Astrocyte of the spinal cord (primary cell): ENCODE measurements around the gene LIG3.
"Not testable (repeated sequence)": the region's sequence is repeated elsewhere in the genome, so short reads cannot be mapped to it uniquely, and the experiment has no call there.

Experiments
- DNase-seq: peaks from one replicate; pipeline ENCODE4 v3.0.0; 2011; ENCODE audit warnings: low read depth, low spot score
- H3K4me3 ChIP-seq: 2 replicates; pipeline ENCODE4 v1.5.1; 2011; ENCODE audit warnings: low read depth, mild to moderate bottlenecking, low read length, moderate library complexity
- CTCF ChIP-seq: IDR thresholded peaks from 2 replicates; pipeline ENCODE4 v1.5.1; 2012; ENCODE audit warnings: low read depth, mild to moderate bottlenecking, low read length, inconsistent platforms
- in situ Hi-C: cut with HindIII; loops from 2 replicates; pipeline ENCODE4 v1.10.0; 2017; ENCODE audit warnings: low sequenced_read_pairs

Gene LIG3

GRCh38 chr17:35019386-35020179 lies 39.3 kb downstream of the LIG3 start:
- DNase-seq = no peak
- no peak for TF ChIP-seq CTCF
- in situ Hi-C loops = no loop called here
- H3K4me3 ChIP-seq = no peak overlapping the region

- H3K4me3 ChIP-seq = no peak overlapping the region
- DNase-seq = no peak
- in situ Hi-C loops = no loop called here
- no peak for TF ChIP-seq CTCF
These were observed 41.4 kb downstream of the LIG3 start for GRCh38 chr17:35021520-35022380.

- peak; percentile 96 for DNase-seq
- TF ChIP-seq CTCF = peak; percentile 40
- no peak overlapping the region for H3K4me3 ChIP-seq
- in situ Hi-C loops = no loop called here
These were observed 42.3 kb downstream of the LIG3 start for GRCh38 chr17:35022536-35023063.

GRCh38 chr17:35023538-35023937 lies 43.2 kb downstream of the LIG3 start:
- DNase-seq = no peak
- in situ Hi-C loops = no loop called here
- no peak overlapping the region for H3K4me3 ChIP-seq
- TF ChIP-seq CTCF = no peak

- no peak for DNase-seq
- no peak overlapping the region for H3K4me3 ChIP-seq
- in situ Hi-C loops = no loop called here
- no peak for TF ChIP-seq CTCF
These were observed 45.2 kb downstream of the LIG3 start for GRCh38 chr17:35025541-35025940.

- H3K4me3 ChIP-seq, DNase-seq, in situ Hi-C loops: not testable (repeated sequence)
These were observed 47.8 kb downstream of the LIG3 start for GRCh38 chr17:35028097-35028496.
